Ecto neural progenitor cell (in vitro differentiated cells): ENCODE results near the gene SYAP1.
"Not testable (repeated sequence)": the region's sequence is repeated elsewhere in the genome, so short reads cannot be mapped to it uniquely, and the experiment has no call there.

Experiments
- DNase-seq: peaks from one replicate; pipeline ENCODE4 v3.0.0-alpha.2; 2018; ENCODE audit warnings: low spot score

Gene SYAP1, protein sequence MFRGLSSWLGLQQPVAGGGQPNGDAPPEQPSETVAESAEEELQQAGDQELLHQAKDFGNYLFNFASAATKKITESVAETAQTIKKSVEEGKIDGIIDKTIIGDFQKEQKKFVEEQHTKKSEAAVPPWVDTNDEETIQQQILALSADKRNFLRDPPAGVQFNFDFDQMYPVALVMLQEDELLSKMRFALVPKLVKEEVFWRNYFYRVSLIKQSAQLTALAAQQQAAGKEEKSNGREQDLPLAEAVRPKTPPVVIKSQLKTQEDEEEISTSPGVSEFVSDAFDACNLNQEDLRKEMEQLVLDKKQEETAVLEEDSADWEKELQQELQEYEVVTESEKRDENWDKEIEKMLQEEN

DNA sequence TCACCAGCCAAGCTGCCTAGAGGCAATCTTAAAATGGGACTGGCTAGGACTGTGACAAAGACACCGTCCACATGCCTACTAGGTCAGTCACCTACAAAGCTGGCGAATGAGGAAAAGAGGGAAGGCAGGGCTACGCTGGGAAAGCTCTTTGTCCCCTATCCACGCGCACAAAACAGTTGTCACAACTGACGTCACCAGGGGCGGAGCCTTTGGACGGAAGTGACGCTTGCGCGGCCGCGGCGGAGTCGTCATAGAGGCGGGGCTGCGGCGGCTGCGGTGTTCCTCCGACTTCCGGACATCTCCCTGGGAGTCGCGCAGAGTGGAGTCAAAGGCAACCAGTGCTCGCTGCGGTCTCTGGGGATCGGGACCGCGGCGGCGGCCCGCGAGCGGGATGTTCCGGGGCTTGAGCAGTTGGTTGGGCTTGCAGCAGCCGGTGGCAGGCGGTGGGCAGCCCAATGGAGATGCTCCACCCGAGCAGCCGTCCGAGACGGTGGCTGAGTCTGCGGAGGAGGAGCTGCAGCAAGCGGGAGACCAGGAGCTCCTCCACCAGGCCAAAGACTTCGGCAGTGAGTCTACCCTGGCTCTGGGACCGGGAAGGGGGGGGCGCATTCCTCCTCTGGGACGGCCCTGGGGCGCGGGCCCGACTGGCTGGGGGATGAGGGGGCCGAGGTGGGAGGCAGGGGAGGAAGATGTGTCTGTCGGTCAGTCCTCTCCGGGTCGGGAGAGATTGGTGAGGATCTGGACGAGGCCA is at the start of gene SYAP1:
Gene SYAP1, plus strand, starts transcription at position 279 of the 751 bp plus-strand sequence. Its CDS starts 113 bp downstream, at position 392.
- DNase-seq = peak; percentile 99

DNA sequence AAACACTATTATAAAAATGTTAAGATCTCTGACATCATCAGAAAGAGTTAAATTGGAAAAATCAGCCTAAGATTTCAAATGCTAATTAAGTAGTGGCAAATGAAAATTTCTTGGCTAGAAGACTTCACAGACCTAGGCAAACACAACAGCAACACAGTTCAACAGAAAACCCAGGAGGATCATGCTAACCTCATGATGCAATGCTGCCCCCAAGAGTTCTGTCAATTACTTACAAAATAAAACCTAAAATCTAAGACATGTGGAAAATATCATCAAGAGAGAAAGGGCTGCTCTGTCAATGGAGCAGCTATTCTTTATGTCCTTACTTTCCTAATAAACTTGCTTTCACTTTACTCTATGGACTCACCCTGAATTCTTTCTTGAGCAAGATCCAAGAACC is 48.4 kb upstream of the SYAP1 start:
- DNase-seq = no peak

DNA sequence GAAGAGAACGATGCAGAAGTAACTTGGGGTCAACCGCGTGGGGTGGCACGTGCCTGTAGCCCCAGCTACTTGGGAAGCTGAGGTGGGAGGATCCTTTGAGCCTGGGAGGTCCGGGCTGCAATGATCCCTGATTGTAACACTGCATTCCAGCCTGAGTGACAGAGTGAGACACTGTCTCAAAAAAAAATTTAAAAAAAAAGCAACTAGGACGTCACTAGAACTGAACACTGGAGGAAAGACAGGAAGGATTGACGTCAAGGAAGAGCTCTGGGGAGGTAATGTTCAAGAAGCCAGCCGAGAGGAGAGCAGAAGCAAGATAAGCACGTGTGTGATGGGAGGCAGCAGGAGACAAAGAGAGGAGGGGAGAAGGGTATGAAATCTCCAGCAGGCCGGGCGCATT is 40.7 kb upstream of the SYAP1 start:
- DNase-seq = no peak

DNA sequence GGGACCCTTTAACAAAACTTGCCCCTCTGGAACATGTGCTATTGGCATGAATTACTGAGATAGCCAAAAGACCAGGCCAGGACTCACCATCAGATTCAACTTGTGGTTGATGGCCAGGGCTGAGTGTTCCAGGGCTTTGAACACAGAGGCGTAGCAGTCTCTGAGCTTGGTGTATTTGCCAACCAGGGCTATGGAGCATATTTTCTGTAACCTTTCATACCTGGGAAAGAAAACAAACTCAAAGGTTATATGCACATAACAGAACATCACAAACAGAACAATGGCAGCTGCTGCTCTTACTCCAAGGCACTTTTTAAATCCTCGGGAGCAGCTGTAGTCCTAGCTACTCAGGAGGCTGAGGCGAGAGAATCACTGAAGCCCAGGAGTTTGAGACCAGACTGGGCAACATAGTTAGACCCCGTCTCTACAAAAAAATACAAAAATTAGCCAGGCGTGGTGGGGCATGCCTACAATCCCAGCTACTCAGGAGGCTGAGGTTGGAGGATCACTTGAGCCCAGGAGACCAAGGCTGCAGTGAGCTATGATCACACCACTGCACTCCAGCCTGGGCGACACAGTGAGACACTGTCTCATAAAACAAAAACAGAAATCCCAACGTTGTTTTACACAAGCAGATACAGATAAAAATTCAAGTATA is 36.3 kb upstream of the SYAP1 start:
- DNase-seq = no peak

DNA sequence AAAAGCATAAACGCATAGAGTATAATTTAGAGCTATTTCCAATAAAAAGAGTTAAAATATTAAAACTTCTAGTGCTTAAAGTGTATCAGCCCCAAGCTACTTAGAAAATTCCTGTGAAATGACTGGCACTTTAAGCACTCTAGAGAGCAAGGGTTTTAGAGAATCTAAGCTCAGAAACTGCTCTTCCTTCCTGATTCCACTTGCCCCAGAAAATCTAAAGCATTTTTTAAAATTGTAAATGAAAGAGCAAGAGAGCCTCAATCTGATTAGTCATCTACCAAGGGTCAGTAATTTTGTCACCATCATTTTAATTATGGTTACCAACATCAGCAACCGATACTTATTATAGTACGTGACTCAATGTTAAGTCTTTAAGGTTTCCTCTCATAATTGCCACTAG is 31.9 kb upstream of the SYAP1 start:
- DNase-seq = no peak

DNA sequence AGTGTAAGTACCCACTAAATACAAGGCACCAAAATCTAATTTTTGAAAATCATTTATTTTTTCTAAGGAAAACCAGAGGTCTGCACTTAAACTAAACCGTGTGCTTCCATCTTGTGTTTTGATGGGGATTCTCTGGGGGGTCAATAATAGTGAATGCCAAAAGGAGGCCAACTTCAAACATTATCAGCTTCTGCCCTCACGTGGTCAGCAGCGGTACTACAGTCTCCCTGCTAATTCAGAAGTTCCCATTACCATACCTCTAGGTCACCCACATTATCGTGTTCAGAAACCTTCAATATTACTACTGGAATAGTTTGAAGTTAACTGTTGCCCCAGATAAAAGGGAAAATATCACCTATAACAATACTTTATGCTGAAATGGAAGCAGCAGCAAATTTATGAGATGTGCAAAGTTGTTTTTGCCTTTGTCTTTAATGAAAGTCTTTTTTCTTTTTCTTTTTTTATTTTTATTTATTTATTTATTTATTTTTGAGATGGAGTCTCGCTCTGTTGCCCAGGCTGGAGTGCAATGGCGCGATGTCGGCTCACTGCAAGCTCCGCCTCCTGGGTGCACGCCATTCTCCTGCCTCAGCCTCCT is 24.2 kb upstream of the SYAP1 start:
- DNase-seq = peak; percentile 70

DNA sequence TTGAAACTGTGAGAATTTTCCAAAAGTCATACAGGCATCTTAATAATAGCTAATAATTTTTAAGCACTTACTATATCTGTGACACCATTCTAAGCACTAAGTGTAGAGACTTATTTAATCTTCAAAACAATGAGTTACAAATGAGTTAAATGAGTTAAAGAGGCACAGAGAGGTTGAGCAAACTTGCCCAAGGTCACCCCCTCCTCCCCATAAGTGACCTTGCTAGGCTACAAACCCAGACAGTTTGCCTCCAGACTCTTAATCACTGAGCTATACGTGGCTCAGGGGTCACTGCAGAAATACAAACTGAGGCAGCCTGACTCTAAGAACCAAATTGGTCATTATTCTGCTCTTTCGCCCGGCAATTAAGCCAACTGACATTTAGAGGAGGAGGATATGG is 22.5 kb upstream of the SYAP1 start:
- no peak for DNase-seq

DNA sequence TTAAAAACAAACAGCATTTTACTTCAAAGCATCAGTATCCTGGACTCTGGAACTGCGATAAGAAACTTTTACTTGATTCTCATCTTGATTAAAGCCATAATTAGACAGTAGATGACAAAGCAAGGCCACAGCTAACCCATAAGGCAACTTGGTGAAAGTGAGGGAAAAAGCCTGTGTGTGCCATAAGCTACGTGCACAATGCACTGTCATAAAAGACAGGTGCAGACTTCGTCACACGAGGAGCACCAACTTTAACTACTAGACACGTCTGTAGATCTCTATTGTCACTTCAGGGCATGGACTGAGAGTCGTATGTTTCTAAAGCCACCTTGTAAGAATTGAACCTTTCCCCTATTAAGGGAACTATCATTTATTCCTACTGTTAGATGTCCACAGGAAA is 20.0 kb upstream of the SYAP1 start:
- no peak for DNase-seq

DNA sequence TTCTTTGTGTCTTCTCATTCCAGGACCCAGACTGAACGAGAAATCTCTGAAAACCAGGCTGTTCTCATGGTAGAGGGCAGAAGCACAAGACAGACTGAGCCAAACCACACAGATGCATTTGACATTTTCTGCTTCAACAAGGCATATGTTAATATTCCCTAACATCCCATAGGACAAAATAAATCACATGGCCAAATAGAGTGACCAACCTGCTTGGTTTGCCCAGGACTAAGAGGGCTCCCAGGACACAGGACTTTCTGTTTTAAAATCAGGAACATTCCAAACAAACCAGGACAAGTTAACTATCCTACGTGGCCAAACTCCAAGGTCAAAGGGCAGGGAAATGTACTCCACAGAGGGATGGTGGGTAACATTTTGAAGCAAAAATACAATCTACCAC is 18.7 kb upstream of the SYAP1 start:
- no peak for DNase-seq

DNA sequence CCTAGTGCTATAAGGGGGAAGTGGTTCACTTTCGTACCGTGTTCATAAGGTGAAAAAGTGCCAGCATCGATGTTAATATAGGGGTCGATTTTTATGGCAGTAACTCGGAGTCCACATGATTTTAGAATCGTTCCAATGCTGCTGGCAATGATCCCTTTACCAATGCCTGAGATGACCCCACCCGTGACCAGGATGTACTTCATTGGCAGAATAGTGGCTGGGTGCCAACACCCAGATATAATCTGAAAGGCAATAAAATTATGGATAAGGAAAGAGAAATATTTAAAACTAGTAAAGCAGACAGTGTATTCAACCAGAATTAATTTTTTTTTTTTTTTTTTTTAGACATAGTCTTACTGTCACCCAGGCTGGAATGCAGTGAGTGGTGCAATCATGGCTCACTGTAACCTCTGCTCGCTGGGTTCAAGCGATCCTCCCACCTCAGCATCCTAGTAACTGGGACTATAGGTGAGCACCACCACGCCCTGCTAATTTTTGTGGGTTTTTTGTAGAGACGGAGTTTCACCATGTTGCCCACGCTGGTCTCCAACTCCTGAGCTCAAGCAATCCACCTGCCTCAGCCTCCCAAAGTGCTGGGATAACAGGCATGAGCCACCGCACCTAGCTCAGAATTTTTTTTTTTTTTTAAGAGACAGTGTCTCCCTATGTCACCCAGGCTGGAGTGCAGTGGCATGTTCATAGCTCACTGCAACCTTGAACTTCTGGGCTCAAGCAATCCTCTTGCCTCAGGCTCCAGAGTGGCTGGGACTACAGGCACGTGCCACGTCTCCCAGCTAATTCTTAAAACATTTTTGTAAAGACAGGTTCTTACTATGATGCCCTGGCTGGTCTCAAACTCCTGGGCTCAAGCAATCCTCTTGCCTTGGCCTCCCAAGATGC is 16.5 kb upstream of the SYAP1 start:
- DNase-seq = no peak

DNA sequence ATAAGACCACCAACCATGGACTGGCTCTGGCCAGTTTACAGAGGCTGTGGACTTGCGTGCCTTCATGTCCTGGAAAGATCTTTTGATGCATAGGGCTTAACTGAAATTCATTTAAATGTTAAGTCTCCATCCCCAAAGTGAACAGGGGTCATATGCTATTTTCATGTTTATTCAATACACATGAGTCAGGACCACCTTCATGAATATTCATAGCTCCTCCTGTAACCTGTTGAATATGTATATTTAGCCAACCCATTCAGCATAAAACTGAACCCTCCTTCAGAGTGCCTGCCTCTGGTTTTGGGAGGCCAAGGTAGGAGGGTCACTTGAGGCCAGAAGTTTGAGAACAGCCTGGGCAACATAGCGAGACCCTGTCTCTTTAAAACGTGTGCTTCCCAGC is 14.0 kb upstream of the SYAP1 start:
- DNase-seq = no peak

DNA sequence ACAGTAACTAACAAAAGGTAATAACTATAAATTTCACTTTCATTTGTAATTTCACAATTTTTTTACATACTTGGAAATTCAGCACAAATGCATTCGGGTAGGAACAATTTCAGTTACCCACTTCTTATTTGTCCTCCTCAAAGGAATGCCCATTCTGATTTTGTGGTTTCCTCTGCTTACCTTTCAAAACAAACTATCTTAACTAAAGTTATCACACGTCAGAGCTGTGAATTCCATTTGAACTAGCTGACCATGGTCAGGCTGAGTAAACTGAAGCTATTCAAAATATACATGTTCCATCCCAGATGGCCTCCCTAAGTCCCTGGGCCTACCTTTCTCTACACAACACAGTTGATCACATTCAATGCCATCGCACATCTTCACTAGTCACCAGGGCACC is 11.4 kb upstream of the SYAP1 start:
- no peak for DNase-seq

DNA sequence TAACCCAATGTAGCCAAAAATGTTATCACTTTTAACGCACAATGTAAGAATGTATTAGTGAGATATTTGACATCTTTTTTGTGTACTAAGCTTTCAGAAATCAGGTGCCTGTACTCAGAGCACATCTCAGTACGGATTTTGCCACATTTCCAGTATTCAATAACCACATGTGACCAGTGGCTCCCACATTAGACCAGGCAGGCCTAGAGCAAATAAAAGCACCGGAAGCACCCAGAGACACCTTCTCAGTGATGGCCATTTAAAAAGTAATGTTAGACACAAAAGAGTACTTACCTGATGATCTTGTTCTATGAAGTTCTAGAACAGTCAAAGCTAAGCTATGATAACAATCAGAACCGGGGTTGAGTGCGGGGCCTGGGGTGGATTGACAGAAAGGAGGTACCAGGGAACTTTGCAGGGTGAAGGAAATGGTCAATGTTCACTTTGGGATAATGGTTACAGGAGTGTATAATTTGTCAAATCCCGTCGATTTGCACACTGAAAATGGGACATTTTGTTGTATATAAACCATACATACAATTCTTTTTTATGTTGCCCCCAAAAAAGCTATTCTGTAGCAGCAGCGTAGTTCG is 8.1 kb upstream of the SYAP1 start:
- no peak for DNase-seq

DNA sequence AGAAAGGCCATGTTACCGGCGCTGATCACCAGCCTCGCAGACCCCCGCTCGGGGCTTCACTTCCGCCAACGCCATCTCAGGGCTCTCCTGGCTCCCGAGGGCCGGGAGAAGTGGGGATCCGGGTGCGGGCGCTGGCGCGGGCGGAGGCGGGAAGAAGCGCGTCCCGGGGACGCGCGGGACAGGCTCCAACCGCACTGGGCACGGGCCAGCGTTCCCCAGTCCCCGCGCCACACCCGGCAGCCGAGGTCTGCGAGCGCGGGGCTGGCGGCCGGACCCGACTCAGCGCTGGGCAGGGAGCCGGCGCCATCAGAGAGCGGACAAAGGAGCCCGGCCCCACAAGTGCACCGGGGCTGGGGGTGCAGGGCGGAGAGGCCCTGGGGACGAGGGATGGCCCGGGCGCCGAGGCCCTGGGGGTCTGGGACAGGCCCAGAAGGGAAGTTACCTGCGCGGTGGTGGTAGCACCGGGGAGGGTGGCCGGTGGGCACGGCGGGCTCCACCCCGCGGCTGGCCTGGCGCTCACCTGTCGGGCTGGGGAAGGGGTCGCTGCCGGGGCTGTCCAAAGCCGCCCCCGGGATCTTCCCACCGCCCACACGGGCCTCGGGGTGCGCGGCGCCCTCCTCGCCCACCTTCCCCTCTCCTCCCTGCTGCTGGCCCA is 7.4 kb upstream of the SYAP1 start:
- peak; percentile 82 for DNase-seq

DNA sequence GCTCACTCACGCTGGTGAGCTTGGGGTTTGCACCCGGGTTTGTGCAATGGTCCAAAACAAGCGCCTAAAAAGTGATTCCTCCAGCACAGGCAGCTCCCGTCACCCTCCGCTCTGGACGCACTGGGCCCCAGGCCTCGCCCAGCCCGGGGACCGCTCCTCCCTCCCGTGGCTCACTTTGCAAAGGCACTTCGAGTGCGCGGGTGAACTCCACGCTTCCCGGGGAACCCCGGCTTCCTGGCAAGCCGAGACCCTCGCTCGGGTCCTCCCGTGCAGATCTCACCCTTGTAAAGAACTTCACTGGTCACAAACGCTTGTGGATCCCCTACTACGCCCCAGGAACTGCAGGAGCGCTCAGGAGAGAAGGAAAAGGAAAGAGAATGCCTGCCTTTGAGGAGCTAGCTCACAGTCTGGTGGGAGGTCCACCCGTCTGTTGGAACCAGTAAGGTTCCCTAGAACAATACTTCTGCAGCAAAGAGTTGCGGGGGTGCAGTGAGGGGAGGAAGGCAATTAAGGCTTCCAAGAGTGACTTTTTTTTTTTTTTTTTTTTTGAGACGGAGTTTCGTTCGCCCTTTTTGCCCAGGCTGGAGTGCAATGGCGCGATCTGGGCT is 6.8 kb upstream of the SYAP1 start, which contains the start of gene CTPS2:
Gene CTPS2, minus strand, starts transcription at position 122 of the 608 bp plus-strand sequence. CDS start 9,767 bp downstream, outside the sequence.
- DNase-seq = no peak

DNA sequence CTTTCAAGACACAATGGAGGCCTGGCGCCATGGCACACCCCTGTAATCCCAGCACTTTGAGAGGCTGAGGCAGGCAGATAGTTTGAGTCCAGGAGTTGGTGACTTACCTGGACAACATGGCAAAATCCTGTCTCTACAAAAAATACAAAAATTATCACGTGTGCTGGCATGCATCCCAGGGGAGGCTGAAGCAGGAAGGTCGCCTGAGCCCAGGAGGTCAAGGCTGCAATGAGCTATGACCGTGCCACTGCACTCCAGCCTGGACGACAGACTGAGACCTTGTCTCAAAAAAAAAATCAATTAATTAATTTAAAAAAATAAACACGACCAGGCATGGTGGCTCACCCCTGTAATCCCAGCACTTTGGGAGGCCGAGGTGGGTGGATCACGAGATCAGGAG is 4.9 kb upstream of the SYAP1 start:
- DNase-seq = no peak

DNA sequence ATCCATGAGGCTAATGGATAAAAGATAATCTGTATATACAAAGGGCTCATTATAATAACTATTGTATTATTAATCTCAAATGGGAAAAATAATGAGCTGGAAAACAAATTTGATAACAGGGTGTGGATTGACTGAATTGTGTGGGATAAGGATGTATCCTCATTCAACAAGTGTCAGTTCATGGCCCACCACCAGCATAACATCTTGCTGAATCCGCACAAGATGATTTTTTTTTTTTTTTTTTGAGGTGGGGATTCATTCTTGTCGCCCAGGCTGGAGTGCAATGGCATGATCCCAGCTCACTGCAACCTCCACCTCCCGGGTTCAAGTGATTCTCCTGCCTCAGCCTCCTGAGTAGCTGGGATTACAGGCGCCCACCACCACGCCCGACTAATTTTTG is 3.8 kb upstream of the SYAP1 start:
- not testable (repeated sequence) for DNase-seq

DNA sequence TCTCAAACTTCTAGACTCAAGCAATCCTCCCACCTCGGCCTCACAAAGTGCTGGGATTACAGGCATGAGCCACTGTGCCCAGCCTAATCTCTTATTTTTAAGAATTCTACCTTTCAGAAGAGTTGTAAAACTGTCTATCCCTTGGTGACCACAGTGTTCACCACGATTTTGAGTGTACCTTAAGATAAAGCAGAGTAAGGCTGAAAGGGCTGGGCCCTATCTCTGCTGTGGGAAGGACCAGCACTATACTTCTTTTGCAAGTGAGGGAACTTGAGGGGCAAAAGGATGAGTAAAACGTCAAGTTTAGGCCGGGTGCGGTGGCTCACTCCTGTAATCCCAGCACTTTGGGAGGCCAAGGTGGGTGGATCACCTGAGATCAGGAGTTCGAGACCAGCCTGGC is 3.0 kb upstream of the SYAP1 start:
- DNase-seq = not testable (repeated sequence)

DNA sequence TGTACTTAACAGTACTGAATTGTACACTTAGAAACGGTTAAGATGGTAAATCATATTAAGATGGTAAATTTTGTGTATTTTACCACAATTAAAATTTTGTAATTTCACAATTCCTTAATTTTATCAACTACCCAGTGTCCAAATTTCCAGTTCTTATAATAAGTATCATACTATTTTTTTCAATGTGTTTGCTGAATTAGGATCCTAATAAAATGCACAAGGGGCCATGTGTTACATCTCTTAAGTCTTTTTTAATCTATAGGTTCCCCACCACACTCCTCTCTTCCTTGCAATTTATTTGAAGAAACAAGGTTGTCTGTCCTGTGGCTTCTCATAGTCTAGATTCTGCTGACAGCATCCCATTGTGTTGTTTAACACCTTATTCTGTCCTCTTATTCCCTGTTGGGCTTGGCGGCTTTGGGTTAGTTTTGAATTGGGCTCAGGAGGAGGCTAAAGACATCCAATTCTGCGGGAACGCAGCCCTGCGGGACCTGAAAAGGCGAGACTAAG is 533 bp upstream of the SYAP1 start:
- no peak for DNase-seq

DNA sequence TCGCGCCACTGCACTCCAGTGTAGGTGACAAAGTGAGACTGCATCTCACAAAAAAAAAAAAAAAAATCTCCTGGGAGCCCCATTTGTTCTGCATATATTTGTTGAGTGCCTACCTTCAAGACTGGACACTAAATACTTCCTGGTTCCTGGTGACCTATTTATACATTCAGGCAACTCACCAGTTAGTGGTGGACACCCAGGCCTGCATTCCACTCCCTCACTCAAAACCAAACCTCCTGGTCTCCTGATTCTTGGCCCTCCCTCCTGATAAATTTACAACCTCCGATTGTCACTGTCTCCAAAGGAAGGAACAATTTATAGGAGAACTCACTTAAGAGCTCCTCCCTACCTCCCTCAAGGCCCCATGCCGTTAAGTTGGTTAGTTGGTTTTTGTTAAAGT is 3.1 kb downstream of the SYAP1 start:
- no peak for DNase-seq
